Measurements from ENCODE around the gene RHOT2. TPM values are rescaled to one million over a fixed set of nuclear protein-coding genes. Genes with fewer than 3 reads are reported as not detected.
"Not testable (repeated sequence)": the region's sequence is repeated elsewhere in the genome, so short reads cannot be mapped to it uniquely, and the experiment has no call there.

Gene RHOT2
- total RNA-seq, 1 donor from 2014 or later = 121 TPM

DNA sequence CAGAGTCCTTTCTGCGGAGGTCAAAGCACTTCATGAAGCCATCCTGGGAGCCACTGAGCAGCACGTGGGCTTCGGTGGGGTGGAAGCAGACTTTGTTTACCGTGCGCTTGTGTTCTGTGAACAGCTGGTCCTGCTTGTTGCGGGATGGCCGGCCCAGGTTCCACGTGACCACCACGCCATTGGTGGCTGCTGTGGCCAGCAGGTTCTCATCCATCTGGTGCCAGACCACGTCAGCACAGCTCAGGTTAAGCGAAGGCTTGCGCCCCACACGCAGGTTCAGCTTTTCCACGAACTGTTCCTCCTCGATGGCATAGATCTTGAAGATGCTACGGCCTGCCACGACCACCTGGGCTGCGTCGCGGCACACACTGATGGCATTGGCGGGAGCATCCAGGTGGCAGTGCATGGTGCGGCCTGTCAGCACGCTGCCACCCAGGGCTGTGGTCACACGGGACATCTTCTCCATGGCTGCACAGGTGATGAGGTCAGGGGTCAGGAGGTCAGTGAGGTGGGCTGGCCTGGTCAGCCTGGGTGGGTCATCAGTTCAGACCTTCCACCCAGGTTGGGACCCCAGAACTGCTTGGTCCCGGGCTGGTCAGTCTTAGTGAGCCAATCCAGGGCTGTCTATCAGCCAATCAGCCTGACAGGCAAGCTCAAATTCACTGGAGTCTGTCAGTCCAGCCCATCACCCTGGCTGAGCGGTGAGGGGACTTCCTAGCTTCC is 21.4 kb downstream of the RHOT2 start:
- H3K9me3 Mint-ChIP-seq (ENCODE audit: unreplicated experiment) = no peaks in the 10 kb centered on the region
- no peak for DNase-seq (ENCODE audit: low spot score)
- H3K27ac Mint-ChIP-seq (ENCODE audit: unreplicated experiment) = peak overlapping the region; percentile 80
- TF ChIP-seq, protein P1, sequence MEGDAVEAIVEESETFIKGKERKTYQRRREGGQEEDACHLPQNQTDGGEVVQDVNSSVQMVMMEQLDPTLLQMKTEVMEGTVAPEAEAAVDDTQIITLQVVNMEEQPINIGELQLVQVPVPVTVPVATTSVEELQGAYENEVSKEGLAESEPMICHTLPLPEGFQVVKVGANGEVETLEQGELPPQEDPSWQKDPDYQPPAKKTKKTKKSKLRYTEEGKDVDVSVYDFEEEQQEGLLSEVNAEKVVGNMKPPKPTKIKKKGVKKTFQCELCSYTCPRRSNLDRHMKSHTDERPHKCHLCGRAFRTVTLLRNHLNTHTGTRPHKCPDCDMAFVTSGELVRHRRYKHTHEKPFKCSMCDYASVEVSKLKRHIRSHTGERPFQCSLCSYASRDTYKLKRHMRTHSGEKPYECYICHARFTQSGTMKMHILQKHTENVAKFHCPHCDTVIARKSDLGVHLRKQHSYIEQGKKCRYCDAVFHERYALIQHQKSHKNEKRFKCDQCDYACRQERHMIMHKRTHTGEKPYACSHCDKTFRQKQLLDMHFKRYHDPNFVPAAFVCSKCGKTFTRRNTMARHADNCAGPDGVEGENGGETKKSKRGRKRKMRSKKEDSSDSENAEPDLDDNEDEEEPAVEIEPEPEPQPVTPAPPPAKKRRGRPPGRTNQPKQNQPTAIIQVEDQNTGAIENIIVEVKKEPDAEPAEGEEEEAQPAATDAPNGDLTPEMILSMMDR (IDR thresholded peaks at IDR 0.05; ENCODE audit: unreplicated experiment) = no peak
- peak overlapping the region; percentile 89 for H3K4me3 Mint-ChIP-seq (ENCODE audit: unreplicated experiment)
- H3K27me3 Mint-ChIP-seq (ENCODE audit: unreplicated experiment) = peaks cover 15% of the 10 kb centered on the region
- H3K4me1 Mint-ChIP-seq (ENCODE audit: unreplicated experiment) = peaks cover 3% of the 10 kb centered on the region
- no peaks in the 10 kb centered on the region for H3K36me3 Mint-ChIP-seq (ENCODE audit: low read depth, unreplicated experiment)

DNA sequence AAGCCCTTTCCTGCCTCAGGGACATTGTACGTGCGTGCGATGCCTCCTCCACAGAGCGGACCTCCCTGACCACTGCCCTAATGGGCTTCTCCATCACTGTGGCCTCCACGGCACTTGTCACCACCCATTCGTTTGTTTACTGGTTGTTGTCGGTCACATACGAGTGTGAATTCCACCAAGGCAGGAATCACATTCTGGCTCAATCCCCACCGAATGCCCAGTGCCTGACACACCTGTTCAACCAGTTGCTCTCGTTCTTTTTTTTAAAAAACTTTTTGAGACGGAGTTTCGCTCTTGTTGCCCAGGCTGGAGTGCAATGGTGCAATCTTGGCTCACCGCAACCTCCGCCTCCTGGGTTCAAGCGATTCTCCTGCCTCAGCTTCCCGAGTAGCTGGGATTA is 23.3 kb downstream of the RHOT2 start:
- H3K27ac Mint-ChIP-seq (ENCODE audit: unreplicated experiment) = peak overlapping the region; percentile 13
- H3K9me3 Mint-ChIP-seq (ENCODE audit: unreplicated experiment); DNase-seq (ENCODE audit: low spot score); H3K4me1 Mint-ChIP-seq (ENCODE audit: unreplicated experiment); H3K36me3 Mint-ChIP-seq (ENCODE audit: low read depth, unreplicated experiment): not testable (repeated sequence)
- peaks cover 21% of the 10 kb centered on the region for H3K27me3 Mint-ChIP-seq (ENCODE audit: unreplicated experiment)
- H3K4me3 Mint-ChIP-seq (ENCODE audit: unreplicated experiment) = peak overlapping the region; percentile 43

DNA sequence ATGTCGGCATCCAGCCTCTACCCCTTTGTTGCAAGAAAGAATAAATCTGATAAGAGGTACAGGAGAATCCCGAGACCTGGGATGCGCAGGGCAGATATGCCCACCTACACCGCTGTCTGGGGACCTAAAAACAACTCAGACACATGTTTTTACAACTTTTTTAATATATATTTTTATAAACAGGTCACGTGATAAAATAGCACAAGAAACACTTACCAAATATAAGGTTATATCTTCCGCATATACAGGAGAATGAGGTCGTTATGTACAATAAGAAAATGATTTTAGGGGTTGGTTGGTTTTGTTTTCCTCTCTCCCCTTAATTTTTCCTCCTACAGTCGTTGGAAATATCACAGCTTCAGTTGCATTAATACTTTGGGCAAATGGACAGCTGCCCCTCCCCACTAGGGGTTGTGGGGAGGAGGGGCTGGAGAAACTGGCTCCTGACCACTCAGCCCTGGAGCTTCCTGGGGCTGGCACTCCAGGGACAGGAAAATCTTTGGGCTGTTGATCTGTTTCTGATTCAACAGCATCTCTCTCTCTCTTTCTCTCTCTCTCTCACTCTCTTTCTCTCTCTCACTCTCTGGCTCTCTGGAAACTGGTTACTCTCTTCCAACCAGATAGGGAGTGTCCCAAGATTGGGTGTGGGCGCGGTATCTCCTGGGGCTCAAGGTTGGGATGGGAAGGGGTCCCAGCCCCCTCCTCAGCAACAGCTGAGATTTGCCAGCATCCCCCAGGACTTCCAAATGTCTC is 24.6 kb downstream of the RHOT2 start:
- DNase-seq (ENCODE audit: low spot score) = no peak
- H3K4me1 Mint-ChIP-seq (ENCODE audit: unreplicated experiment) = peaks cover 3% of the 10 kb centered on the region
- no peak overlapping the region for H3K27ac Mint-ChIP-seq (ENCODE audit: unreplicated experiment)
- no peaks in the 10 kb centered on the region for H3K36me3 Mint-ChIP-seq (ENCODE audit: low read depth, unreplicated experiment)
- TF ChIP-seq, protein P1 (IDR thresholded peaks at IDR 0.05; ENCODE audit: unreplicated experiment) = no peak
- H3K27me3 Mint-ChIP-seq (ENCODE audit: unreplicated experiment) = peaks cover 27% of the 10 kb centered on the region
- H3K4me3 Mint-ChIP-seq (ENCODE audit: unreplicated experiment) = no peak overlapping the region
- H3K9me3 Mint-ChIP-seq (ENCODE audit: unreplicated experiment) = no peaks in the 10 kb centered on the region

DNA sequence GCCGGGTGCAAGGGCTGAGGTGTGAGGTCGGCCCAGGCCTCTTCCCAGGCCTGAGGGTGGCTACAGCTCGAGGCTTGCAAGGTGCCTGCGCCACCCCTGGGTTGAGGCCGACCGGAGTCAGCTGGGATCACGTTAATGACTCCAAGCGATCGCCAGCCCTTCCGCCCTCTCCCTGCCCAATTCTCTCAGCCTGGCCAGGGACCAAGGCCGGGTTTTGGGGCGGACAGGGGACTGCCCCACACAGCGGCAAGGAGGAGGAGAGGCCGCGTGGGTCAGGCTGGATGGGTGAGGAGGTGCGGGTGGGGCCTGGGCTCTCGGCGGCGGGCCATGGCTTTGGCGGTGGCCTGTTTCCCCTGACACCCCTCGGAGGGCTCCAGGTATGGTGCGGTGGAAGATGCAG is 25.4 kb downstream of the RHOT2 start:
- peaks cover 28% of the 10 kb centered on the region for H3K27me3 Mint-ChIP-seq (ENCODE audit: unreplicated experiment)

DNA sequence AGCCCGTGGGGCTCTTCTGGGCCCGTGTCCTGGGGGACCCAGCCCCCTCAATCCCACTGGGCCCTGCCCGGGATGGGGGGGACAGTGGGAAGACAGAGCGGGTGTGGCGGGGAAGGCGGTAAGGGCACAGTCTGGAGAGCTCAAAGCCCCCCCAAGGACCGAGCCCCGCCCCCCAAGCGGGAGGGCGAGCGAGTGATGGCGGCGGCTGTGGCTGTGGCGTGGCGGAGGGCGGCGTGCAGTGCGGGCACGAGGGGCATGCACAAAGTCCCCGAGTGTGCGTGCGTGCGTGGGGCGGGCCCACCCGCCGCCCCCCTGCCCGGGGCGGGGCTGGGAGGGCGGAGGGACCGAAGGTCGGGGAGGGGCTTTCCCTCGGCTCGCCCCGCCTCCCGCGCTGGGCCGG is 25.8 kb downstream of the RHOT2 start:
- Mint-ChIP-seq H3K4me1 (ENCODE audit: unreplicated experiment) (peaks cover 3% of the 10 kb centered on the region), H3K36me3 (ENCODE audit: low read depth, unreplicated experiment) (no peaks in the 10 kb centered on the region), H3K27me3 (ENCODE audit: unreplicated experiment) (peaks cover 27% of the 10 kb centered on the region), H3K27ac (ENCODE audit: unreplicated experiment) (no peak overlapping the region), H3K4me3 (ENCODE audit: unreplicated experiment) (no peak overlapping the region), H3K9me3 (ENCODE audit: unreplicated experiment) (no peaks in the 10 kb centered on the region)
- DNase-seq (ENCODE audit: low spot score) = no peak
- TF ChIP-seq, protein P1 (IDR thresholded peaks at IDR 0.05; ENCODE audit: unreplicated experiment) = no peak

More for the DNA sequence above, 25.4 kb downstream of the RHOT2 start:
- peaks cover 3% of the 10 kb centered on the region for H3K4me1 Mint-ChIP-seq (ENCODE audit: unreplicated experiment)
- H3K27ac Mint-ChIP-seq (ENCODE audit: unreplicated experiment) = no peak overlapping the region
- no peaks in the 10 kb centered on the region for H3K9me3 Mint-ChIP-seq (ENCODE audit: unreplicated experiment)
- TF ChIP-seq, protein P1 (IDR thresholded peaks at IDR 0.05; ENCODE audit: unreplicated experiment) = no peak
- H3K36me3 Mint-ChIP-seq (ENCODE audit: low read depth, unreplicated experiment) = no peaks in the 10 kb centered on the region
- no peak for DNase-seq (ENCODE audit: low spot score)
- no peak overlapping the region for H3K4me3 Mint-ChIP-seq (ENCODE audit: unreplicated experiment)

All from endothelial cell (in vitro differentiated cells).